ENCODE results near the gene GYG2. TPM values are rescaled to one million over a fixed set of nuclear protein-coding genes. Genes with fewer than 3 reads are reported as not detected.
"Not testable (repeated sequence)": the region's sequence is repeated elsewhere in the genome, so short reads cannot be mapped to it uniquely, and the experiment has no call there.

Gene GYG2
- total and polyA plus RNA-seq, 2 experiments from 2014 or later: 41.4 to 44.3 TPM

GRCh38 chrX:2889045-2889605, 60.4 kb downstream of the GYG2 start:
- H3K27me3 ChIP-seq: no peaks in the 10 kb centered on the region
- no peak for DNase-seq (ENCODE audit: low spot score)
- peak overlapping the region; percentile 64 for H2AFZ ChIP-seq

DNA sequence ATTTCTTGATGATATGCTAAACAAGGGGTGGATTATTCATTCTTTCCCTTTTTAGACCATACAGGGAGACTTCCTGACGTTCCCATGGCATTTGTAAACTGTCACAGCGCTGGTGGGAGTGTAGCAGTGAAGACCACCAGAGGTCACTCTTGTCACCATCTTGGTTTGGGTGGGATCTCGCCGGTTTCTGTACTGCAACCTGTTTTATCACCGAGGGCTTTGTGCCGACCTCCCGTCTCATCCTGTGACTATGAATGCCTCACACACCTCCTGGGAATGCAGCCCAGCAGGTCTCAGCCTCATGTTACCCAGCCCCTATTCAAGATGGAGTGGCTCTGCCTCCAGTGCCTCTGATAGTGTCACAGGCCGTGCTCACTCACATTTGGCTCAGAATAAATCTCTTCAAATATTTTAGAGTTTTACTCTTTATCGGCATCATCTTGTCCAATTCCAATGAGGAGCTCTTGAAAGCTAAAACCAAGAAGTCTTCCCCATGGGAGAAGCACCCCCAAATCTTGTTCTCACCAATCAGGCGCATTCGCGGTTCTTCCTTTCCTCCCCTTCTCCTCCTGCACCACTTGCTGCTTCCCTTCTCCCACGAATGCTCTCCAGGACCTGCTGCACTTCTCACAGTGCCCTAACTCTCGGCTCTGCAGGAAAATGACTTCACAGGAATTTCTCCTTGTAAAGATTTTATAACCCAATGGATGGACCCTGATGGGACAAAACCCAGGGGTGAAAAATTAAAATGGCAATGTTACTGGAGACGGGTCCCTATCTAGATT, 61.2 kb downstream of the GYG2 start:
- not testable (repeated sequence) for H3K79me2 ChIP-seq; H4K20me1 ChIP-seq (ENCODE audit: insufficient read depth, poor library complexity, severe bottlenecking); H3K27me3 ChIP-seq; H3K36me3 ChIP-seq (replicated peaks; ENCODE audit: insufficient read depth, low read depth); H3K9me2 ChIP-seq (replicated peaks; ENCODE audit: insufficient read depth); H3K9me3 ChIP-seq (ENCODE audit: low read depth)
- Histone ChIP-seq H3K4me2 (peak overlapping the region; percentile 78), H3K4me1 (ENCODE audit: insufficient read depth) (peaks cover 43% of the 10 kb centered on the region), H2AFZ (peak overlapping the region; percentile 64), H3K27ac (peak overlapping the region; percentile 87), H3K4me3 (peak overlapping the region; percentile 25)
- DNase-seq (ENCODE audit: low spot score): peak; percentile 75
- WGBS (ENCODE audit: low lambda C conversion rate, missing lambda C conversion rate): 21% methylated on average over 15 of the region's 15 CpGs
- TF ChIP-seq CTCF (IDR thresholded peaks at IDR 0.05; ENCODE audit: poor library complexity): peak; percentile 69

More at GRCh38 chrX:2889045-2889605, 60.4 kb downstream of the GYG2 start:
- TF ChIP-seq CTCF (IDR thresholded peaks at IDR 0.05; ENCODE audit: poor library complexity) (no peak), EZH2 (IDR thresholded peaks at IDR 0.05; ENCODE audit: borderline replicate concordance) (no peak), EZH2phosphoT487 (IDR thresholded peaks at IDR 0.05; ENCODE audit: low read depth, severe bottlenecking, unreplicated experiment) (no peak)
- H3K4me1 ChIP-seq (ENCODE audit: insufficient read depth): peaks cover 39% of the 10 kb centered on the region
- WGBS (ENCODE audit: low lambda C conversion rate, missing lambda C conversion rate): 73% methylated on average over 11 of the region's 11 CpGs
- H3K4me2 ChIP-seq: peak overlapping the region; percentile 78
- H3K9me3 ChIP-seq (ENCODE audit: low read depth): no peaks in the 10 kb centered on the region
- H3K79me2 ChIP-seq: peaks cover 6% of the 10 kb centered on the region
- H3K27ac ChIP-seq: peak overlapping the region; percentile 87
- H3K4me3 ChIP-seq: peak overlapping the region; percentile 25
- H3K36me3 ChIP-seq (replicated peaks; ENCODE audit: insufficient read depth, low read depth): no peaks in the 10 kb centered on the region
- H3K9me2 ChIP-seq (replicated peaks; ENCODE audit: insufficient read depth): no peaks in the 10 kb centered on the region
- H4K20me1 ChIP-seq (ENCODE audit: insufficient read depth, poor library complexity, severe bottlenecking): no peaks in the 10 kb centered on the region

DNA sequence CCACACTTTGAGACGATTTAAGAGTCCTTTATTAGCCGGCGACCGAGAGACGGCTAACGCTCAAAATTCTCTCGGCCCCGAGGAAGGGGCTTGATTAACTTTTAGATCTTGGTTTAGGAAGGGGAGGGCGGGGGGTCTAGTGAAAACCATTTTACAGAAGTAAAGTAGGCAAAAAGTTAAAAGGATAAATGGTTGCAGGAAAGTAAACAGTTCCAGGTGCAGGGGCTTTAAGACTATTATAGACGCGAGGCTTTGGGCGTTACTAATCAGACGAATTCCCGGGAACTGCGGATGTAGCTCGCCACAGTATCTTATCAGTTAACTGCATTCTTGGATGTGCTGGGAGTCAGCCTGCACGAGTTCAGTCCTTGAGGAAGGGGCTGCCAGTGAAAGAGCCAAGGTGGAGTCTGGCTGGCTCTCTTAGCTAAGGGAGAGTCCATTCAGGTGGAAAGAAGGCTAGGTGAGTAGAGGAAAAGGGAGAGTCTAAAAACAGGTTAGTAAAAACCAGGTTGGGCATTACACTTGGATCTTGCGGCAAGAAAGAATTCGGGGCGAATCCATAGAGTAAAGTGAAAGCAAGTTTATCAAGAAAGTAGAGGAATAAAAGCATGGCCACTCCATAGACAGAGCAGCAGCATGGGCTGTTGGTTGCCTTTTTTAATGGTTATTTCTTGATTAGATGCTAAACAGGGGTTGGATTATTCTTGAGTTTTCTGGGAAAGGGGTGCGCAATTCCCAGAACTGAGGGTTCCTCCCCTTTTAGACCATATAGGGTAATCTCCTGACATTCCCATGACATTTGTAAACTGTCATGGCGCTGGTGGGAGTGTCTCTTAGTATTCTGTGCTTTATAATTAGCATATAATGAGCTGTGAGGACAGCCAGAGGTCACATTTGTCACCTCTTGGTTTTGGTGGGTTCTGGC, 62.1 kb downstream of the GYG2 start:
- not testable (repeated sequence) for H3K79me2 ChIP-seq; H4K20me1 ChIP-seq (ENCODE audit: insufficient read depth, poor library complexity, severe bottlenecking); H3K9me2 ChIP-seq (replicated peaks; ENCODE audit: insufficient read depth); H3K9me3 ChIP-seq (ENCODE audit: low read depth); H3K36me3 ChIP-seq (replicated peaks; ENCODE audit: insufficient read depth, low read depth); H3K27me3 ChIP-seq; DNase-seq (ENCODE audit: low spot score)
- 19% methylated on average over 21 of the region's 22 CpGs for WGBS (ENCODE audit: low lambda C conversion rate, missing lambda C conversion rate)
- peak overlapping the region; percentile 87 for H3K27ac ChIP-seq
- H3K4me3 ChIP-seq: peak overlapping the region; percentile 21
- H3K4me2 ChIP-seq: peak overlapping the region; percentile 78
- H3K4me1 ChIP-seq (ENCODE audit: insufficient read depth): peaks cover 49% of the 10 kb centered on the region
- H2AFZ ChIP-seq: peak overlapping the region; percentile 63

GRCh38 chrX:2892816-2893215, 64.1 kb downstream of the GYG2 start:
- H3K27me3 ChIP-seq: no peaks in the 10 kb centered on the region
- no peak overlapping the region for H2AFZ ChIP-seq
- H4K20me1 ChIP-seq (ENCODE audit: insufficient read depth, poor library complexity, severe bottlenecking): no peaks in the 10 kb centered on the region
- no peaks in the 10 kb centered on the region for H3K9me3 ChIP-seq (ENCODE audit: low read depth)
- TF ChIP-seq EZH2phosphoT487 (IDR thresholded peaks at IDR 0.05; ENCODE audit: low read depth, severe bottlenecking, unreplicated experiment): no peak
- TF ChIP-seq CTCF (IDR thresholded peaks at IDR 0.05; ENCODE audit: poor library complexity): no peak
- TF ChIP-seq EZH2 (IDR thresholded peaks at IDR 0.05; ENCODE audit: borderline replicate concordance): no peak
- 96% methylated on average over 5 of the region's 5 CpGs for WGBS (ENCODE audit: low lambda C conversion rate, missing lambda C conversion rate)
- peaks cover 6% of the 10 kb centered on the region for H3K79me2 ChIP-seq
- H3K4me2 ChIP-seq: no peak overlapping the region
- H3K4me3 ChIP-seq: no peak overlapping the region
- H3K9me2 ChIP-seq (replicated peaks; ENCODE audit: insufficient read depth): no peaks in the 10 kb centered on the region
- no peaks in the 10 kb centered on the region for H3K36me3 ChIP-seq (replicated peaks; ENCODE audit: insufficient read depth, low read depth)
- peak overlapping the region; percentile 8 for H3K27ac ChIP-seq
- no peak for DNase-seq (ENCODE audit: low spot score)
- H3K4me1 ChIP-seq (ENCODE audit: insufficient read depth): peaks cover 67% of the 10 kb centered on the region

Measured in hepatocyte (in vitro differentiated cells).